ENCODE measurements around the gene WRAP53.
A peak's percentile ranks its signal among the peaks of the same experiment; 100 is the strongest.

WRAP53 gene

GRCh38 chr17:7651097-7651664 lies 37.1 kb upstream of the WRAP53 start:
- H3K4me3 ChIP-seq (ENCODE audit: low read length), result peak overlapping the region; percentile 38
- no peak for TF ChIP-seq CTCF (conservative IDR thresholded peaks at IDR 0.05; ENCODE audit: low read depth, low read length)

GRCh38 chr17:7651665-7652387 lies 36.5 kb upstream of the WRAP53 start:
- TF ChIP-seq CTCF (conservative IDR thresholded peaks at IDR 0.05; ENCODE audit: low read depth, low read length), result no peak
- no peak for DNase-seq (ENCODE audit: low read depth)
- H3K4me3 ChIP-seq (ENCODE audit: low read length), result no peak overlapping the region

More at GRCh38 chr17:7651097-7651664, 37.1 kb upstream of the WRAP53 start:
- no peak for DNase-seq (ENCODE audit: low read depth)

GRCh38 chr17:7652388-7653356 lies 35.6 kb upstream of the WRAP53 start:
- no peak for TF ChIP-seq CTCF (conservative IDR thresholded peaks at IDR 0.05; ENCODE audit: low read depth, low read length)
- H3K4me3 ChIP-seq (ENCODE audit: low read length), result no peak overlapping the region
- no peak for DNase-seq (ENCODE audit: low read depth)

GRCh38 chr17:7654832-7655540 lies 33.3 kb upstream of the WRAP53 start:
- no peak for DNase-seq (ENCODE audit: low read depth)
- no peak for TF ChIP-seq CTCF (conservative IDR thresholded peaks at IDR 0.05; ENCODE audit: low read depth, low read length)
- H3K4me3 ChIP-seq (ENCODE audit: low read length), result no peak overlapping the region

- DNase-seq (ENCODE audit: low read depth), result no peak
- H3K4me3 ChIP-seq (ENCODE audit: low read length), result no peak overlapping the region
- no peak for TF ChIP-seq CTCF (conservative IDR thresholded peaks at IDR 0.05; ENCODE audit: low read depth, low read length)
These were observed 32.8 kb upstream of the WRAP53 start for GRCh38 chr17:7655541-7655840.

GRCh38 chr17:7656958-7657609 lies 31.2 kb upstream of the WRAP53 start:
- peak; percentile 7 for TF ChIP-seq CTCF (conservative IDR thresholded peaks at IDR 0.05; ENCODE audit: low read depth, low read length)
- no peak for DNase-seq (ENCODE audit: low read depth)
- H3K4me3 ChIP-seq (ENCODE audit: low read length), result no peak overlapping the region

All from retinal pigment epithelial cell (primary cell).